ENCODE results near the gene LKAAEAR1.

The LKAAEAR1 gene

DNA sequence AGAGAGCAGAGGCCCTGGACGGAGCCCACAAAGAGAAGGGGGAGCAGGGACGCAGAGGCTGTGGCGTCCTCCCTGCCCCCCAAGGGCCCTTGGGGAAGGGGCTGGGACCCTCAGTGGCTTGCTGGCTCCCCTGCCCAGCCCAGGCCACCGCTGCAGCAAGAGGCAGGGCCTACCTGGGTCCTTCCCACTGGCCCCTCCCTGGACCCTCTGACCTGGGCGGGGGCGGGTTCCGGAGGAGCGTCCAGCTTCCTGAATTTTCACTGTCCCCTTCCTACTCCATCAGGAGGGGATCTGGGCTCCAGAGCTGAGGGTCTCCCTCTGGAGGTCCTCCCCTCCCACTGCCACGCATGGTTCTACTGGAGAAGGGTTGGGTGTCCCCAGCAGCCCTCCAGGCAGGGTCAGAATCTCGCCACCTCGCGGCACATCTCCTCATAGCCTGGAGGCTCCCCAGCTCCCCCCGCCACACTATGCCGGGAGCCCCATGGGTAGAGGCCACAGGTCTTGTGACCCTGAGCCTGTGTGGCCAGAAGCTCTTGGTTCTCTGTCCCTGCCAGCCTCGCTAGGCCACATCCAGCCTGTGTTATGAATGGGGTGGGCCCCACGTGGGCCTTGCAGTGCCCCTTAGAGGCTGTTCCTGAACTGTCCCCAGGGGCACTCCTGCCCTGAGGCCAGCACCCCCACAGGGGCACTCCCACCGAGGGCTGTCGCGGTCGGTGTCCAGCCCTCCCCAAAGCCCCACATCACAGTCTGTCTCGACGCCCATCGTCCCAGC is 33.8 kb downstream of the LKAAEAR1 start:
- no peak for DNase-seq (ENCODE audit: low spot score)

DNA sequence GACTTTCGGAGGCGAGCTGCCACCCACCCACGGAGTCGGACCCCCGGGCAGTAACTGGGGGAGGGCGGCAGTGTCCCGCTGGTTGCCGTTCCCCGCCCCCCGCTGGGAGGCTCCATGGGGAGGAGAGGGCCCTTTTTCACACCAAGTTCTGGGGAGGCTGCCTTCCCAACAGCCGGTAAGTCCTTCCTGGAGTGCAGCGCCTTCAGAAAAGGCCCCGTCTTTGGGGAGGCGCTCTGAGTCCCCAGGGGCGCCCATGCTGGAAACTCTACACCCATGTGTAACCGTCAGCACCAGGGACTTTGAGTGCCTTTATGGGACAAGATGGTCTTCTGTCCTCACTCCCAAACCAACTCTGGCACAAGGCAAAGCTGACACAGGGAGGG is 34.3 kb downstream of the LKAAEAR1 start:
- no peak for DNase-seq (ENCODE audit: low spot score)

DNA sequence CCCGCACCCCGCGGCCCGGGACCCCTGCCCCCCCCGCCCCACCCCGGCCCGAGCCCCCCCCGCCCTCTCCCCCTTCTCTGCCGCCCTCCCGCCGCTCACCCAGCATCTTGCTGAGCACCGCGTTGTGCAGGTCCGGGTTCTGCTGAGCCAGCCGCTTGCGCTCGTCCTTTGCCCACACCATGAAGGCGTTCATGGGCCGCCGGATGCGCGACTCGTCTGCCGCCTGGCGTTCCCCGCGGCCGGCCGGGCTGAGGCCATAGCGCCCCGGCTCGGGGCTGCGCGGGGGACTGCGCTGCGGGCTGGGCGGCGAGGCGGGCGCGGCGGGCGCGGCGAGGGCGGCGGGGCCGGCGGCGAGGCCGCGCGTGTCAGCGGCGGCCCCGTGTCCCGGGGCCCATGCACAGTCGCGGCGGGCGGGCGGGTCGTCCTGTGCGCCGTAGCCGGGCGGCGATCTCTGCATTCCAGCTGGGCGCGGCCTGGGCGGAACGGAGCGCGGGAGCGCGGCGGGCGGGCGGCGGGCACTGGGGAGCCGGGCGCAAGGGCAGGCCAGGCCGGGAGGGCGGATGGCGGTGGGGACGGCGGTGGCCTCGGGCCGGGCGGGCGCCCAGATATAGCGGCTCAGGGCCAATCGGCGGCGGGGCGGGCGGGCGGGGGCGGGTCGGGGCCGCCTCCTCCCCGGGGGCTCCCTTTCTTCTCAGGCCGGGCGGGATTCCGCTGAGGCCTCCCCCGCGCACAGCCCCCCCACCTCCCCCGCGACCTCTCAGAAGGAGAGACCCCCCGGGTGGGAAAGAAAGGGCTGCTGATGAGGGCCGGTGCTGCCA is 34.9 kb downstream of the LKAAEAR1 start, which contains the start of gene SOX18:
SOX18 (minus strand) TSS at position 580 of the 818 bp plus-strand sequence; CDS start at position 457, 123 bp downstream.
- DNase-seq (ENCODE audit: low spot score): no peak

DNA sequence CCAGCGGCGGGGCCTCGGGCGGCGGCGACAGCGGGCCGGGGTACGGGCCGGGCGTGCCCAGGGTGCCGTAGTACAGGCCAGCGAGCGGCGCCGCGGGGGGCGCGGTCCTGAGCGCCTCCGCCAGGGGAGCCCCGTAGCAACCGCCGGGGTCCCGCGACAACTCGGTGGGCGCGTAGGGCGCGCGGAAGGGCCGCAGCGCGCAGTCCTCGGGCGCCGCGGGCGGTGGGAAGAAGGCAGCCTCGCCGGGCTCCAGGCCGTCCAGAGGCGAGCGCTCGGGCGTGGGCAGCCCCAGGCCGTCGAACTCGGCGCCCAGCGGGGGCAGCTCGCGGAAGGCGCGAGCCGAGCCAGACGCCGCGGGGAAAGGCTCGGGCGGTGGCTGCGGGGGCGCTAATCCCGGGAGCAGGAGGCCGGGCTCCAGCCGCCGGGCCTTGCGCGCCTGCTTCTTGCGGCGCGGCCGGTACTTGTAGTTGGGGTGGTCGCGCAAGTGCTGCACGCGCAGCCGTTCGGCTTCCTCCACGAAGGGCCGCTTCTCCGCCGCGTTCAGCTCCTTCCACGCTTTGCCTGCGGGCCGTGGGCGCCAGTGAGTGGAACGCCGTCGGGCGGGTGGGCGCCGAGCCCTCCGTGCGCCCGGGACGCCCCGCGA is 35.7 kb downstream of the LKAAEAR1 start:
- DNase-seq (ENCODE audit: low spot score): no peak

DNA sequence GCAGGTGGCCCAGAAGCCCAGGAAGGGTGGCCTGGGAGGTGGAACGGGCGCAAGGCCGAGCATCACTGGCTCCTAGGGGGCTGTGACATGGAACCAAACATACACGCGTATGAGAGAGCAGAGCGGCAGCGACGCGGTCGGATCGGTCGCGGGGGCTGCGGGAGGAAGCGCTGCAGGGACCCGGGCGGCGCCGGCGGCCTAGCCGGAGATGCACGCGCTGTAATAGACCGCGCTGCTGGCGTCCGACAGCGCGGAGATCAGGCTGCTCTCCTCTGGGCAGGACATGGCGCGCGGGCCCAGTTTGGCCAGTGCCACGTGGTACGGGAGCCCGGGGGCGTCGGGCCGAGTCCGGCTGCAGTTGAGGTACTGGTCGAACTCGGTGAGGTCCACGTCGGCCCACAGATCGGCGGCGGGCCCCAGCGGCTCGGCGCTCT is 36.2 kb downstream of the LKAAEAR1 start:
- no peak for DNase-seq (ENCODE audit: low spot score)

DNA sequence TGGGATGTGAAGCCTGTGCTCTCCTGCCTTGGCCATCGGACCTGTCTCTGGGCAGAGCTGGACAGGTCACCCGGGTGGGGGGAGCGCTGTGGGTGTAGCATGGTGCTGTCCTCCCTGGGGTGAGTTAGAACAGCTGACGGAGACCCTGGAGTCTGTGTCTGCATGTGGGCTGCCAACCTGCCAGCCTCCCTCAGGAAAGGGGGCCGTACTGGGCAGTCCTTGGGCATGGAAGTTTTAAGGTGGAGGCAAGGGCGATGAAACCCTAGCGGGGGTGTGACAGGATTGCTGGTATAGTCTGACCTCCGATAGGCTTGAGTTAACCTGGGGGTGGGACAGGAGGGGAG is 37.2 kb downstream of the LKAAEAR1 start:
- no peak for DNase-seq (ENCODE audit: low spot score)

DNA sequence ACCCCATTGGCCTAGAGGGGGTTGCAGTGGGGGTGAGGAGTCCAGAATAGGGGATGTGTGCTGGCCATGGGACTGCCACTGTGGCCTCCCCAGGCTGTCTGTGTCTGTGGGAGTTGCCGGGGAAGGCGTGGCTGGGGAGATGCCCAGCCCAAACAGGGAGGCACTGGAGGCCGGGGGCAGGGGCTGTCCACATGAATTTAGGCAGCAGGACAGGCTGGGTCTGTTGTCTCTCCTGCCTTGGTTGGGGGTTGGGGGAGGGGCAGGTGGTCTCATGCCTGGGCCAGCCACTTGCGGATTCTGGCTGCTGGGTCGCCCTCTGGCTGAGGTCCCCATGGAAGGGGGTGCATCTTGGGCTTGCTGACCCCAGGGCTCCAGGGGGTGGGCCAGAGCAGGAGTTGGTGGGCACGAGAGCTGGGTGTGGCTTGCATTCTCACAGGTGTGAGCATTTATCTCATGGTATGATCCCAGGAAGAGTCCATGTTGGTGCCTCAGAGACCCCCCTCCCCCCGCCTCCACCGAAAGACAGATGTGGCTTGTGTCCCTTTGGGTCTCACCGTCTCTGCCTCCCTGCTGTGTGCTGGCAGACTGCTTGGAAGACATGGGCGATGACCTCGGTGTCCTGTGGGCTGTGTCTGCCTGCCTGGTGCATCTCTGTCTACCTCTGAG is 38.7 kb downstream of the LKAAEAR1 start:
- no peak for DNase-seq (ENCODE audit: low spot score)

DNA sequence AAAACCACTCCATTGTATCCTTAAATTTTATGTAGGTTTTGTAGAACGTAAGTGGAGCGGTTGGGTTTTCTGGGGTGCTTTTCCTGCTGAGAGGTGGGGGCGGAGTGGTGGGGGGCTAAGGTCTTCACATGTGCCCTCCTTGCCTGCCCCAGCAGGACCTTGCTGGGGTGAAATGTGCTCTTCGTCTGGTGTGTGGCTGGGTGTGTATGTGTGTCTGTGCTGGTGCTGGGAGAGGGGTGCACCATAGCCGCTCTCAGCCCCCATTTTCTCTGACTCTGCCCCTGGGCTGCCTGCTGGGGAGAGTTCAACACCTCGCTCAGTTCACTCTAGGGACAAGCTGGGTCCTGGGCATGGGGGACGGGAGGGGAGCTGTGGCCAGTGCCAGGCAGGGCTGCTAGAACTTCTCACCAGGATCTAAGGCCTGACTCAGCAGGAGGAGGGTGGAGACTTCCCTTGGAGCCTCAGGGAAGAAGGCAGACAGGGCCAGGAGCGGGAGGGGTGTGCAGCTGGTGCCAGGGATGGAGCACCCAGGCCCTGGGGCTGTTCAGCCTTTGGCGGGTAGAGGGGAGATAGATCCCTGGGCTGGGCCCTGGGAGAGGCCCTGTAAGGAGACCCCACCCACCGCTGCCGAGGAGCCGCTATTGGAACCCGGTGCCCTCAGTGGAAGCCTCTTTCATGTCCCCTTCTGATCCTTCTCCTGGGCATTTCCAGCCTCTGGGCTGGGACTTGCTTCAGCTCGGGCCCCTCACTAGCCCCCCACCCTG is 39.5 kb downstream of the LKAAEAR1 start:
- DNase-seq (ENCODE audit: low spot score): peak; percentile 71

DNA sequence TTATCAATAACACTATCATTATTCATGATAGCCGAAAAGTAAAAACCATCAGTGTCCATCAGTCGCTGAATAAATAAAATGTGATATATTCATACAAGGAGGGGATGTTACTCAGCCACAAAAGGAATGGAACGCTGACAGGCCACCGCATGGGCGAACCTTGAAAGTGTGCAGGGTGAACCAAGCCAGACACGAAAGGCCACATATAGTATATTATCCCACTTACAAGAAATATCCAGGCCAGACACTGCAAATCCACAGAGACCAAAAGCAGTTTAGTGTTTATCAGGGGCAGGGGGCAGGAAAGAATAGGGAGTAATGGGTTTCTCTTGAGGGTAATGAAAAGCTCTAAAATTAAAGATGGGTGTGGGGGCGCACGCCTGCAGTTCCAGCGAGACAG is 40.4 kb downstream of the LKAAEAR1 start:
- DNase-seq (ENCODE audit: low spot score): no peak

DNA sequence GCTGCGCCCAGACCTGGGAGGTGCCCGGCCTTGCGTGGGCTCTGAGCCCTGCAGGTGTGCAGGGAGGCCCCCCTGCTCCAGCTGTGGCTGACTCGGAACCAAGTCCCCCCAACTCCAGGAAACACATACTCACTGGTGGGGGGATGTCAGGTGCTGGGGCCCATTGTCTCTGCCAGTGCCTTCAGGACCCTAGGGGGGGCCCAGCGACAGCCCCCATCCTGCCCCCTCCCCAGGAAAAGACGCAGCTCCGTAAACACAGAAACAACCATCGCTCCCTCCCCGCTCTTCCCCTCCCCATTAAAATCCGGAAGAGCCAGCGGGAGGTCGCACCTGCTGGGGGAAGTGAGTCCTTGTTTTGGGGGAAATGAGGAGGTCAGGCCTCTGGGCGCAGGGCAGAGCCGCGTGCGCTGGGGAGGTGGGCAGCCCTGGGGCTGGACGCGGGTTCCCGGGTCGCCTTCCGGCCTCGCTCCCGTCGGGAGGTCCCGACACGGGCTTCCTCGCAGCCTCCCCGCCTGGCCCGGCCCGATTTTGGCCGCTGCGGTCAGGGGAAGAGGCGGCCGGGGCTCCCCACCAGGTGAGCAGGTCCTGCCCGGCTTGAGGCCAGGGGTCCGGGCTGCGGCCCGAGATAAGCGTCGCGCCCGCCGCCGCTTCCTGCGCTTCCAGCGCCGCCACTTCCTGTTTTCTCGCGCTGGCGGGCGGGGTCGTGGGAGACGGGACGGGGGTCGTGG is 42.0 kb downstream of the LKAAEAR1 start:
- DNase-seq (ENCODE audit: low spot score): no peak

DNA sequence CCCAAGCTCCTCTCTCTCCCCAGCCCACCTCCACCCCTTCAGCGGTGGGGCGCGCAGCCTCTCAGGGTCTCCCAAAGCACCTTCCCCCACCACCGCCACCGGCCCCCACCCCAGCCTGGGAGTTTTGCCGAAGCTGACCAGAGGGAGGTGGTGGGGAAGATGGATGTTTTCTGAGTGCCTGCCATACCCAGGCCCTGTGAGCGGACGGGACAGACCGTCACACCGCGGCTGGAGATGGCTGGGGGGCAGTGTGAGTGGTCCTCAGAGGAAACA is 42.5 kb downstream of the LKAAEAR1 start:
- DNase-seq (ENCODE audit: low spot score): no peak

DNA sequence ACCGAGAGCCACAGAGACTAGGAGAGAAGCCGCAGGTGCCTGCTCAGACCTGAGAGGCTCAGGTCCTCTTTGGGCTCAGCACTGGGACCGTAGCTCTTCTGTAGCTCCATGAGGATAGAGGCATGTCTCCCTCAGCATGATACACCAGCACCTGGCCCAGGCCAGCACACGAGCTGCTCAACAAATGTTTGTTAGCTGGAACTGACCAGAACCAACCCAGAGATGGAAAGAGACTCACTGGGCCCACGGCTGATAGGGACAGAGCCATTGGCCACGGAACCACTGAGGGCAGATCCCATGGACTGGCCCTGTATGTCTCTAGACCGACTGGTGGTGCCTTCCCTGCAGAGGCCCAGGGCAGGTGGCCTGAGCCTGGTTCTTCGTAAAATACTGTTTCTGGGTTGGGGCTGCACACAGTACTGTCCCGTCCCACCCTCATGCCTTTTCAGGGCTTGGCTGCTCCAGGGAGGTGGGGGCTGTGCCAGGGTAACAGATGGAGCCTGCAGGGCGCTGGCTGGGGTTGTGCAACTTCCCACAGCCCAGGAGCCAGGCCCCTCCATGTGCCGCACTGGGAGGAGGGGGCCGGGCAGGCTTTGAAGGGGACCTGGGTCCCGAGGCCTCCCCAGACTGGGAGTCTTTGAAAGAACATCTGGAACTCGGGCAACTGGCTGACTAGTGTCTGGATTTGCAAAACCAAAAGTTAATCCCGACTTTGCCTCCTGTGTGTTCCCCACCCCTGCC is 43.0 kb downstream of the LKAAEAR1 start:
- no peak for DNase-seq (ENCODE audit: low spot score)

DNA sequence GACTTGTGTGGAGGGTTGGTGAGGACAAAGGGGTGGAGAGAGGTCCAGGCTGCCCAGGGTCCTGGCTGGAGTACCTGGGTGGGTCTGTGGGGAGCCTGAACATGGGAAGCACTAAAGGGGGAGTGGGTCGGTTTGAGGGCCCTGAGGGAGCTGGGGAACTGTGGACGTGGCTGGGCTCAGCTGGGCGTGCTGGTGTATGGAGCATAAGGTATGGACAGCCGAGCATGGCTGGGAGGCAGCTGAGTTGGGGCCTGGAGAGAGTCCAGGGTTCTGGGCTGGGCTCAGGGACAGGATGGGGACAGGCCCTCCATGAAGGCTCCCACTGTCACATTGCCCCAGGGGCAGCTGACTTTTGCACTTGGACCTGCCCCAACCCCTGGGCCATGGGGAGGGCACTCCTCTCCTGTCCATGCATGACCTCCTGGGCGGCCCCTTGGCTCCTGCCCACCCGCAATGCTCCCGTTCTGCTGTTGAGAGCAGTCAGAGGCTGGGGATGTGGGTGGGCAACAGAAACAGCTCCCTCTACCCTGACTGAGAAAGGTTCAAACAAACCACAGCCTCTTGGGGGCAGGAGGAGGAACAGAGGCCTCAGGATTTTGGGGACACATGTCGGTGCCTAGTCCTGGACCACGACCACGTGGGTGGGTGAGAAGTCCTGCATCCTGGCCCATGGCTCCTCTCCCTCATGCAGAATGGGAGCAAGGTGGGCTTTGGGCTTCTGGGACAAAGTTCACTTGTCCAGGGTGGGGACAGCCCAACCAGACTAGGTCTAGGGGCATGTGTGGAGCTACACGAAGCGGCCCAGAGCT is 43.8 kb downstream of the LKAAEAR1 start:
- no peak for DNase-seq (ENCODE audit: low spot score)

DNA sequence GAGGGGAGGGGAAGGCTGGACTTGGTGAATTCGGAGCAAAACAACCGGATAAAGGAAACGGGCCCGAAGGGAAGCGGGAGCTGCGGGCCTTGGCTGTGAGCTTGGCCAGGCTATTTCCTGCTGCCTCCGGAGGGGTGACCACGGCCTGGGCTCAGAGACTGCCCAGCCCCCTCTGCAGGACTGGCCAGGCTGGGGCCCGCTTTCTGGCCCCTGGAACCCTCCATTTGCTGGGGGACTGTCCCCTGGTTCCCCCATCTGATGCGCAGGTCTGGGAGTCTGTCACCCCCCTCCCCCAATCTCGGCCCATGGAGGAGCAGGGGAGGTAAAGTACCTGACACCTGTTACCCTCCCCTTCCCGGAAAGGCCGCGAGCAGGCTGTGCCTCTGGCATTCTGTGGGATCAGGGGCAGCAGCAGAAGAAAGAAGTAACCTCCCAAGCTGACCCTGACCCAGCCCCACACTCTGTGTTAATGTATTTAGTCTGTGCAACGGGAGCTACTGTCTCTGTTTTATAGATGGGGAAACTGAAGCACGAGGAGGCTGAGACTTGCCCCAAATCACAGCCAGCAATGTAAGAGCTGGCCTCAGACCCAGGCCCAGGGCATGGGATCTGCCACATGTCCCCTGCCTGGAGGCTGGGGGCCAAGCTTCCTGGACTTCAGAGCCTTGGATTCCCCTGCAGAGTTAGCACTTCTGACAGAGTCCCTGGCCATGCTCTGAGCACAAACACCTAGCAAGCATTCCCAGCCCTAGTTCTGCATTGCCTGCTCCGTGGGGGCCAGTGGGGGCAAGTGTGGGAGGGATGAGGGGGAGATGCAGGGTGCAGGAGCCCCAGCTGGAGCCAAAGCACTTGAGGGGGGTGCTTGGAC is 44.7 kb downstream of the LKAAEAR1 start:
- DNase-seq (ENCODE audit: low spot score): no peak

DNA sequence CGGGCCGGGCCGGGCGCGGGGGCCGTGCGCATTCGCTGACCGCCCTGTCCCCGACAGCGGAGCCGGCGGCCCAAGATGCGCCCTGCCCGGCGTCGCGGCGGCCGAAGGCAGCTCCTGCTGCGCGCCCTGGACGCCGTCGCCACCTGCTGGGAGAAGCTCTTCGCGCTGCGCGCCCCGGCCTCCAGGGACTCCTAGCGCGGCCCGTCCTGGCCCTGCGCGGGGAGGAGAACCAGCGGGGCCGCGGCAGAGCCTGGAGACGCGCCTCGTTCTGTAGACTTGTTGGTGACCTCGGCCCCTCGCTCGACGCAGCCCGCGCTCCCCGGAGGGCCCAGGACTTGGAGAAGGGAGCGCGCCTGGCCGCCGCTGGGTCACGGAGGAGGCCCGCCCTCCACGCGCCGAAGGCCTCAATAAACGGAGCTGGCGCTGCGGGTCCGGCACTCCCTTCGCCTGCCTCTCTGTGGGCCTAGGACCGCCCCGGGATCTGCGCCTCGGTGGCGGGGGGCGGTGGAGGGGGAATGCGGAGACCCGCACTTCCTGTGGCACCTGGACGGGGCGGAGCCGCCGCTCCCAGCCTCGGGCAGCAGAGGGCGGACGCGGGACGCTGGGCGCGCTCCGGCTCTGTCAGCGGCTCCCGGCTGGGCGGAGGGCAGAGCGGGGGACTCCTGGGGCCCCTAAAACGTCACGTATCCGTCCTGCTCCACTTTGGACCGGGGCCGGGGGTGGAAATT is 45.5 kb downstream of the LKAAEAR1 start:
- DNase-seq (ENCODE audit: low spot score): peak; percentile 89

DNA sequence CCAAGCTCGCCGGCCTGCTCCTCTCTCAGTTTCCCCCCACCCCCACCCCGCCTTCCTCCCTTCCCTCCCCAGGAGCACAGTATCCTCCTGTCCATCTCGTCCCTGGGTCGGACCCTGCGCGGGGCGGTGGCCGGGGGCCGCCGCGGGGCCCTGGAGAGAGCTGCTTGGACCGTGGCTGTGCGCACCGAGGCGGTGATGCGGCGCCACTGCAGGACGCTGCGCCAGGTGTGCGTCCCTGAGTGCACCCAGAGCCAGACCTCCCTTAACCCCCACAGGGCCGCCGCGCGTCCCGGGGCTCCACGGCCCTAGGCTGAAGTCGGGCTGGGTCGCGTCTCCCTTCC is 46.0 kb downstream of the LKAAEAR1 start:
- DNase-seq (ENCODE audit: low spot score): no peak

DNA sequence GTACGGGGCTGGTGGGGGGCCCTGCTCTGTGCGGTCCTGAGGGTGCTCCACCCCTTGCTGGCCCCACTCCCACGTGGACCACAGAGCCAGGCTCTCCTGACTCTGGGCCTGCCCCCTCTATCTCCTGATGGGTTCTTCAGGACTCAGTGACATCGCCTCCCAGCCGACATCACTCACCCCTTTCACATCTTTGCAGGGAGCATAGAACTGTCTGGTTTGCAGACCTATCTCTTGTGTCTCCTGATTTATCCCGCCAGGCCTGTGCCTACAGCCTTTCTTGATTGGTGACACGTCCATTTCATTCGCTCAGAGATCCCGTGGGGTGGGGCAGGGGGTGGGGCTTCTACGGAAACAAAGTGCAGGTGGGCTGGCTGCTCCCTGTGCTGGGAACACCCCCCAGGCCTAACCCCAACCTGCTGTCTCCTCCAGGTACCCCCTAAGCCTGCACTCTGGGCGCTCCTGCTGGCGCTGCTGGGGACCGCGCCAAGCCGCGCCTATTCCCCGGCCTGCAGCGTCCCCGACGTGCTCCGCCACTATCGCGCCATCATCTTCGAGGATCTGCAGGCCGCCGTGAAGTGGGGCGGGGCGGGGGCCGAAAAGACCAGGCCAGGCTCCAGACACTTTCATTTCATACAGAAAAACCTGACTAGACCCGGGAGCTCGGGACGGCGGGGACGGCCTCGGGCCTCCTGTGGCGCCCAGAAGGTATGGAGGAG is 46.5 kb downstream of the LKAAEAR1 start:
- no peak for DNase-seq (ENCODE audit: low spot score)

DNA sequence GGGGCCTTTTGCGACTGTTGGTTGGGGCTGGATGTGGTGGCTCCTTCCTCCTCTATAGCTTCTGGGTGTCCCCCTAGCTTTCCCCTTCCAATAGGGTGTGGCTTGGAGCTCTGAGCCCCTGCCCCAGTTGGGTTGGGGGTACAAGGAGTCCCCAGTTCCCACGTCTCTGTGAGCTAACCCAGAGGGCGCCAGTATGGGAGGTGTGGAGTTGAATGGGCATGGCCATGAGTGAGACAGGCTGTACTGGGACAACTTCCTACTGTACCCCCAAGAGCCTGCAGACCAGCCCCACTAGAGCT is 47.0 kb downstream of the LKAAEAR1 start:
- DNase-seq (ENCODE audit: low spot score): no peak

All from AG08396 (cell line).